Measurements from ENCODE around the gene RHOV.

GRCh38 chr15:40911693-40912092 lies 37.7 kb upstream of the RHOV start:
- TF ChIP-seq CTCF (conservative IDR thresholded peaks at IDR 0.05): no peak
- no peak for TF ChIP-seq EZH2 (IDR thresholded peaks at IDR 0.05; ENCODE audit: low read depth)

All from PC-9 (cell line).